NCI-H446 treated with DMSO at 0.1 percent for 48 hours (cell line): ENCODE results near the gene STX5.
"Not testable (repeated sequence)": the region's sequence is repeated elsewhere in the genome, so short reads cannot be mapped to it uniquely, and the experiment has no call there.

Source experiments
- DNase-seq: peaks from one replicate; lab custom pipeline; 2025; lab: John Stamatoyannopoulos, UW

STX5 gene

DNA sequence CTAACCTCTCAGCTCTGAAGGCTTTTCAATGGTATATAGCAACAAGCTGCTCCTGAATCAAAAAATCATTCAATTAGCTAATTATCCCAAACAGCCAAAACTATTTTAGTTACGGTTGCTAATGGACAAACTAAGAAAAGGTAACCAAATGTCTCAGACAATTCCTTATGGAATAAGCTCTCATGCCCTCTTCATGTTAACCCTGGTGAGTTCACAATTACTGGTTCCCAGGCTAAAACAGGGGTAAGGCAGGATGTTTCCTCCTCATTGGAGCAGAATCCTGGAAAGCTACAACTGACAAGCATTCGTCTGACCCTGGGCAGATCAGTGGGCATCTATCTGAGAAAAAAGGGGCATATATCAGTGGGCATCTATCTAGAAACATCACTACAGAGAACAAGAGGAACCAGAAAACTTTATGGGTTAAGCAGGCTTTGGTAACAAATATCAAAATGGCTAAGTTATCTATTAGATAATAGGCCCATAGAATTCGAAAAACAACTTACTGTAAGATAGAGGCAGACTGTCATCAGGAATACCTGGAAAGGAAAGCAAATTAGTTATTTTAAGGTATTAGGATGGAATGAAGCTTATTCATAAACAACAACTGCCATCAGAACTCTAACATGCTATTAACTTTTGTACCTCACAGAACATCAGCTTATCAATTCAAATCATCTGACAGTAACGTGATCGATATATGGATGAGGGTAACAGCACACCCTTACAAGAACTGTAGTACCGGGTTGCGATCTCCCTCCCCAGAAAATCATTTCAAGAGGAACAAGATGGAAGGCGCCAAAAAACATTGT is 22.4 kb upstream of the STX5 start:
- no peak for DNase-seq

DNA sequence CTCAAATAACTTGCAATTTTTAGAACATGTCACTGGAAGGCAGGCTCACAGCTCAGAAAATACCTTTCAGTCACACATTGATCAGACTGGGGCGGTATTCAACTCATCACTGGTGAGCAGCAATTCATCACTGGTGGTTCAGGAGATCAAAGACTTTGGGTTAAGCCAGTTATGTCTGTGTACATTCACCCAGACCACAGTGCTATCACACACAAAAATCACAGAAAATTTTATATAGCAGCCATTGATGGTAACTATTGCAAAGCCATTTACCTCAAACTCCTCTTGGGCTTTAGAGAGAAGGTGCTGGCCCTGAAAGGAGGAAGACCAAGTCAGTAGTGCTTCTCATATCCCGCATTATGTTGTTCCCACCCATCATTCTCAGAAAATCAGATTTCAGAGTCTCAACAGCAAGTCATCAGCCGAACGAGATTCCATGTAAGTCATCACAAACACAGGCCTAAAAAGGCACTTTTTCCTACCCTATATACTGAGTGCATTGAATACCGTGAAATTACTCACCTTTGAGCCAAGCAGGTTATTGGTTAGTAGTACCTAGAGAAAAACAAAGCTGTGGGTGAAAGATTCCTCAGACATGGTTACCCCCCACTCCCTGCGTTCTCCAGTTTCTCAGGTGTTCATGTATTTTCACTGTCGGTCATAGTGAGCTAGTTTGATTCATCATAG is 21.6 kb upstream of the STX5 start:
- DNase-seq, result no peak

DNA sequence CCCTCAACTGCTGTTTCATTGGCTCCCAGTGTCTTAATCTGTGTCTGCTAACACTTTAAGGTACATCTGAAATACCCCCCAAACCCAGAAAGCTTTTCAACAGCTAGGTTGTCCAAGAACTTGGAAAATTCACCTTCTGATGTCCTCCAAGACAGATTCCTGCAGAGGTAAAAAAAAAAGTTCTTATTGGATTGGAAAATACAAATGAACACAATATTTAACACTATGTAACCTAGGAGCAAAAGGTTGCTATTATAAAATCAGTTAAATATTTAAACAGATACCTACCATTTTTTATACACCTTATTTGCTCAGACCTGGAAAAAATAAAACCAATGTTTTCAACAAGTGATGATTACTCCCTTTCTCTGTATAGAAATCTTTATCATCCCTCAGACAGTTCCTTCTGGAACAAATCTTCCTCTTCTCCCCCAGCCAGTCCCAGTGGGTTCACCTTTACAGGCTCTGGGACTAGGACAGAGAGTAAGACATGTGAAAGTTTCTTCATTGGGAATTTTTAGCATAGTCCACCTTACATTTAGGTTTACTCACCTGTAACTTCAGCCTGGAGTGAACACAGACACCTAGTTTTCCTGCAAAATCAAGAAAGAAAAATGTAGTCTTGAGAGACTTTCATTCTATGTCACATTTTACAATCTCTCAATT is 20.8 kb upstream of the STX5 start:
- no peak for DNase-seq

DNA sequence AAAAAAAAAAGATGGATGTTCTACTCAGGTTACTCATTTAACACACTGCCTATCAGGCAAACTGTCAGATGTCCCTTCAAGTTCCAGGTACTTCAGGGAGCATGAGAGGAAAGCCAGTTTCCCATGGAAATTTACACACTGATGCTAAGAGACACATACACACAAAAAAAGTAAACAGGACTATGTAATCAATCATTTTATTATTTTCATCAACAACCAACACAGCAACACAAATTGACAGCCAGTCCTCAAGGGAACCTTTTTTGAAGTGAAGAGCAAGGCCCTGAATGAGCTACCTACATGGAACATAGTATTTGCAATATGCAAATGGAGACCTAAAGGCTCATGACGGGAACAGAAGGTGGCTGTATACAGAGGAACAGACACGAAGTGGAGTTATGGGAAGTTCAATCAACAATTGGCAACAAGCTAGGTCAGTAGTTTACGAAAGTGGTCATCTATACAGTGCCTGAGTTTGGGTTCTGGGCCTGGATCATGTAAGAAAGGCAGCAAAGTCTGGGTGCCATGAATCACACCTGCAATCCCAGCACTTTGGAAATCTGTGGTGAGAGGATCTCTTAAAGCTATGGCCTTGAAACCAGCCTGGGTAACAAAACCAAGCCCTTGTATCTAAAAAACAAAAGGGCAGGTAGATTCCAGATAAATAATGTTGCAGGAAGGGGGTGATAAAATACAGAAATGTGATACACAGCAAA is 20.1 kb upstream of the STX5 start:
- DNase-seq, result no peak

DNA sequence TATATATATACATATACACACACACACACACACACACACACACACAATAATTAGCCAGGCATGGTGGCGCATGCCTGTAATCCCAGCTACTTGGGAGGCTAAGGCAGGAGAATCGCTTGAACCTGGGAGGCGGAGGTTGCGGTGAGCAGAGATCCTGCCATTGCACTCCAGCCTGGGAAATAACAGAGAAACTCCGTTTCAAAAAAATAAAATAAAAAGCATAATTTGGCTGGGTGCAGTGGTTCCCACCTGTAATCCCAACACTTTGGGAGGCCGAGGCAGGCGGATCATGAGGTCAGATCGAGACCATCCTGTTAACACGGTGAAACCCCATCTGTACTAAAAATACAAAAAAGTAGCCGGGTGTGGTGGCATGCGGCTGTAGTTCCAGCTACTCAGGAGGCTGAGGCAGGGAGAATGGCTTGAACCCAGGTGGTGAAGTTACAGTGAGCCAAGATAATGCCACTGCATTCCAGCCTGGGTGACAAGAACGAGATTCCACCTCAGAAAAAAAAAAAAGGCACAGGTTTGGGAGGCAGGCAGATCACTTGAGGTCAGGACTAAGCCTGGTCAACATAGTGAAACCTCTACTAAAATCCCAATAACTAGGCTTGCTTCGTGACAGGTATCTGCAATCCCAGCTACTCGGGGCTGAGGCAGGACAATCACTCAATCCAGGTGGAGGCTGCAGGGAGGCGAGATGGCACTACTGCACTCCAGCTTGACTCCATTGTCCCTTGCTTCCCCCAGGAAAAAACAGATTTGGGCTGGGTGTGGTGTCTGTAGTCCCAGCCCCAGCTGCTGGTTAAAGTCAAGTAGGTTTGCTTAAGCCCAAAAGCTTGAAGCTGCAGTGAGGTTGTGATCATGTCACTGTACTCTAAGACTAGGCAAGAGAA is 19.3 kb upstream of the STX5 start:
- no peak for DNase-seq

DNA sequence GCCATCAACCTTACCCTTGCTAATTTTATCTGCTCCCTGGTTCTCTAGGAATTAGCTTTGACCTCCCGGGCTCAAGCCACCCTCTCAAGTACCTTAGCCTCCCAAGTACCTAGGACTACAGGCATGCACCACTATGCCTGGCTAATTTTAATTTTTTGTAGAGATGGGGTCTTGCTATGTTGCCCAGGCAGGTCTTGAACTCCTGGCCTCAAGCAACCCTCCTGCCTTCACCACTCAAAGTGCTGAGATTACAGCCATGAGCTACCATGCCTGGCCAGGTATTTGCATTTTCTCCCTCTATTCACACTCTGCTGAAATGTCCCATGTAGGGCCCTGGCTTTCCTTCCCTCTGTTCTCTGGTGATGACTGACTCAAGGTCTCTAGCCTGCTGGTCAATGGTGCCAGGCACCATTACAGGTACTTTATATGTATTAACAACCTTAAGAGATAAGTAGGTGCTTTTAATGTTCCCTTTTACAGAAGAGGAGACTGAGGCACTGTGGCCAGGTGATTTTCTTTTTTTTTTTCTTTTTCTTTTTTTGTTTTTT is 16.0 kb upstream of the STX5 start:
- no peak for DNase-seq

DNA sequence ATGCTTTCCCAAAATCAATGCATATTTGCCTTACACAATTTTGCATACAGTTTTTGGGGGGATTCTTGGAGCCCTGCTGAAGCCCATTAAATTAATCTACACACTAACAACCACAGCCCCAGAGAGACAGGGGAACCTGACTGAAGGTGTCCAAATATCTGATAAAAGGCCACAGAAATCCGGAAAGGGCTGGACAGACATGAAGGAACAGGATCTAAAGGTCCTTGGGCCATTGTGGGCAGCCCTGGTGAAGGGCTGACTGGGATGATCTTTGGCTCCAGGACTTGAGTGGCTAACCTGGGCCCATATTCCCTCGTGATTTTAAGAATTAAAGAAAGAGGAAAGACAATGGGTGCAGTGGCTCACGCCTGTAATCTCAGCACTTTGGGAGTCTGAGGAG is 14.3 kb upstream of the STX5 start:
- no peak for DNase-seq

DNA sequence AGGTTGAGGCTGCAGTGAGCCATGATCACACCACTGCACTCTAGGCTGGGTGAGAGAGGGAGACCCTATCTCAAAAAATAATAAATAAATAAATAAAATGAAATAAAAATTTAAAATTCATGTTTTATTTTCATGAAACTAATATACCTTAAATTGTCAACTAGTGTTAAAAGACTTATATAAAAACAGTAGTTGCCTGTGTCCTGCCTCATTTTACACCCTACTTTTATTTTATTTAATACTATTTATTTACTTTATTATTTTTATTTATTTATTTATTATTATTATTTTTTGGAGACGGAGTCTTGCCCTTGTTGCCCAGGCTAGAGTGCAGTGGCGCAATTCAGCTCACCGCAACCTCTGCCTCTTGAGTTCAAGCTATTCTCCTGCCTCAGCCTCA is 12.3 kb upstream of the STX5 start:
- no peak for DNase-seq

DNA sequence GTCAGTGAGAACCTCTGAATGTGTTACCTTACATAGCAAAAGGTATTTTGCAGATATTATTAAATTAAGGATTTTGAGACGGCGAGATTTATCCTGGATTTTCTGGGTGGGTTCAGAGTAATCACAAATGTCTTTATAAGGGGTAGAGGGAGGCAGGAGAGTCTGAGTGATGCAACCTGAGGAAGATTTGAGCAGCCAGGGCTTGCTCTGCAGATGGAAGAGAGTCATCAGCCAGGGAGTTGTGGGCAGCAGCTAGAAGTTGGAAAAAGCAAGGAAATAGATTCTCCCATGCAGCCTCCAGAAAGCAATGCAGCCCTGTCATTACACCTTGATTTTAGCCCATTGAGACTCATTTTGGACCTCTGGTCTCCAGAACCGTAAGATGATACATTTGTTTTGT is 11.6 kb upstream of the STX5 start:
- DNase-seq, result no peak

DNA sequence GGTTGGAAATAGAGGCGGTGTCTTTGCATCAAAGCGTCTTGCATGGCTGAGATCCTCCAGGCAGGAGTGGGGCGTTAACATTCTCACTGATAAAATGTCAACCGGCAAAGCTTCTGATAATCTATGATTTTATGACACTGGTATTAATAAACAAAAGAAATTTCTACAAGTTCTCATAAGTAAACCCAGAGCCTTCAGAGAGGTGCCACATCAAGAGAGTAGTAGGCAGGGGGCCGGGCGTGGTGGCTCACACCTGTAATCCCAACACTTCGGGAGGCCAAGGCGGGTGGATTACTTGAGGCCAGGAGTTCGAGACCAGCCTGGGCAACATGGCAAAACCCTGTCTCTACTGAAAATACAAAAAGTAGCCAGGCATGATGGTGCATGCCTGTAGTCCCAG is 11.0 kb upstream of the STX5 start:
- DNase-seq, result not testable (repeated sequence)

DNA sequence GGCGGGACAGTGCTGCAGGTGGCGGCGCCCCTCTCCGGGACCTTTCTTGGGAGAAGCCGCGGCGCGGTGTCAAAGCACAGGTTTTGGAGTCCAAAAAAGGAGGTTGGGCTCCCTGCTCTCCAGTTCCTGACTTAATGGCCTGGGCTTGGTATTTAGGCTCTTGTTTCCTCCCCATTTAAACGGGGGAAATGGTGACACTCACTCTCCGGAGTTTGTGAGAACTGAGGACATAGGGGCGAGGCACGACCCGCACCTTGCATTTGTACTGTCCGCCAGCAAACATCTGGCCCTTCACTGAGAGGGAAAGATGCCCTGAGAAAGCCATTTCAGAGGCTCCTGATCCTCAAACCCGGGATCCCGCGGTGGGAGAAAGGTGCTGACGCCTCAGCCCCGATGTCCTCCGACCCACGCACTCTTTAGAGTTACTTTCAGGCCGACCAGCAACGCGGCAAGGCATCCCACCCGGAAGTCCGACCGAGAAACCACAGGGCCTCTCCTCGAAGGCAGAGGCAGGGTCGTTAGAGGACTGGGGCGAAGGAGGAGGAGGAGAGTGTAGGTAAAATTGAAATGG is 10.4 kb upstream of the STX5 start:
- DNase-seq, result no peak

DNA sequence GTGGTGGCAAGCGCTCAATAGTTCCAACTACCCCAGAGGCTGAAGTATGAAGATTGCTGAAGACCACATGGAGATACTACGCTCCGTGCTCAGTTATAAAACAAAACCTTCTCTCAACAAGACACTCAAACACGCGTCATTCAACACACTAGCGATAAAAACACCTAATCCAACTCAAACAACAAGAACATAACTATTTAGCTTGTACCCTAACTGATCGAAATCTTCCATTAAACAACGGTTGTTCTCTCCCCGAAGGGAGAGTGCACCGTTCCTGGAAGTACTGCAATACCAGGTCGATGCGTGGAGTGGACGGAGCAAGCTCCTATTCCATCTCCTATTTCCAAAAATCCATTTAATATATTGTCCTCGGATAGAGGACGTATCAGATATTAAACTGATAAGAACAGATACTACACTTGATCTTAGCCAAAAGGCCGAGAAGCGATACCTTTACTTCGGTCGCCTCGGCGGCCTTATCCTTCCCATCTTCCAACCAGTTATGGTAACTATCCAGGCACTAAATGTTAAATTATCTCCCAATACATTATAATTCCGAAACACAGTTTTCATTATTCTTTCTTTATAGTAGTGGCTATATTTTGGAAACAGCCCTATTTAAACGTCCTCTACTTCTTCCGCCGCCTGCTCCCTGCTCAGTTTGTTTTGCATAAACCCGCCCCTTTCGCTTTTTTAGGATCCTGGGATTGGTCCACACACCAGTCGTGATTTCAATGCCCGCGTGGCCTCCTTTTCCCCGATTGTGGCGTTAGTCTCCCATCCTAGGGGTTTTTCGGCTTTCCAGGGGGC is 9.7 kb upstream of the STX5 start:
- DNase-seq, result peak; percentile 100

DNA sequence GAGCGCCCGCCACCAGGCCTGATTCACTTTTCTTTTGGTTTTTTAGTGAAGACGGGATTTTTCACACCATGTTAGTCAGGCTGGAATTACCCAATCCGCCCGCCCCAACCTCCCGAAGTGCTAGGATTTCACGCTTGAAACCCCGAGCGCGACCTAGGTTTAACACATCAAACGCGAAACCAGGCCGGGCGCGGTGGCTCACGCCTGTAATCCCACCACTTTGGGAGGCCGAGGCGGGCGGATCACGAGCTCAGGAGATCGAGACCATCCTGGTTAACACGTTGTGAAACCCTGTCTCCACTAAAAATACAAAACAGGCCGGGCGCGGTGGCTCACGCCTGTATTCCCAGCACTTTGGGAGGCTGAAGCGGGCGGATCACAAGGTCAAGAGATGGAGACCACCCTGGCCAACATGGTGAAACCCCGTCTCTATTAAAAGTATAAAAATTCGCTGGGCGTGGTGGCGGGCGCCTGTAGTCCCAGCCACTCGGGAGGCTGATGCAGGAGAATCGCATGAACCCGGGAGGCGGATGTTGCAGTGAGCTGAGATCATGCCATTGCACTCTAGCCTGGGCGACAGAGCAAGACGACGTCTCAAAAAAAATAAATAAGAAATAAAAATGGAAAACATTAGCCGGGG is 9.0 kb upstream of the STX5 start:
- DNase-seq, result peak; percentile 99

DNA sequence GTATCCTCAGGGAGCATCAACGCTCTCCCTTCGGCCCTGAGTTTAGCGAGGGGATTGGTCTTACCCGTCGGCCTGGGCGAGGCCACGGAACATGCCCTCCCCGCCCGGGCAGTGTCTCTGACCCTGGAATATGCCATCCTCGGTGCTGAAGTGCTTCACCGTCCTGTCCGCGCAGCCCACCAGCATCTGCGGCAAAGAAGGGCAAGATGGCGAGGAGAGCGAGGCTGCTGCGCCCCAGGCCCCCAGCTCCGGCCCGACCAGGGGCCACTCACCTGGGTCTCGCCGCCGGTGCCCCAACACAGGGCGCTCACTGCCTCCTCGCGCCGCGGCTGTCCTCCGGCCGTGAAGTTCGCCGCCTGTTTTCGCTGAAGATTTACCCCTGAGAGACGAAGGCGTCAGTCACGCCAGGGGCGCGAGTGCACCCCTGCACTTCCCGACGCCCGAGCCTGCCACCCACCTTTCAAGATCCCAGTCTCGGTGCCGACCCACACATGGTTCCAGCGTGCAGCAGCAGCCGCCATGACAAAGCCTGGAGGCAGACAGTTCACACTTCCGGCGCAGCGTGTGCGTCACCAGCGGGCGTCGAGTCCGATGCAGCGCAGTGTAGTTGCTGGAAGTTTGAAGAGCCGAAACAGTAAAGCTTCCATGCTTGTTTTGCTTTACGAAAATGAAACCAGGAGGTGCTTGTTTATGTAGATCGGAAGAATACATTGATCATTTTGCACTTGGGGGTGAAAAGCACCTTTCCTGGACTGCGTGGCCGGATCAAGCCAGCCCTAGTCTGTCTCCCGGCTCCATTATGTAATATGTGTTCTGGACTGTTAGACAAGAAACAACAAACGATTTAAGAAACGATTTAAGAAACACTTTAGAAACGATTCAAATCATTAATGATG is 7.4 kb upstream of the STX5 start, which contains the start of gene WDR74:
Gene WDR74 (minus strand): TSS at position 541 of the 896 bp plus-strand sequence. CDS start 20 bp downstream, at position 521.
- peak; percentile 83 for DNase-seq

DNA sequence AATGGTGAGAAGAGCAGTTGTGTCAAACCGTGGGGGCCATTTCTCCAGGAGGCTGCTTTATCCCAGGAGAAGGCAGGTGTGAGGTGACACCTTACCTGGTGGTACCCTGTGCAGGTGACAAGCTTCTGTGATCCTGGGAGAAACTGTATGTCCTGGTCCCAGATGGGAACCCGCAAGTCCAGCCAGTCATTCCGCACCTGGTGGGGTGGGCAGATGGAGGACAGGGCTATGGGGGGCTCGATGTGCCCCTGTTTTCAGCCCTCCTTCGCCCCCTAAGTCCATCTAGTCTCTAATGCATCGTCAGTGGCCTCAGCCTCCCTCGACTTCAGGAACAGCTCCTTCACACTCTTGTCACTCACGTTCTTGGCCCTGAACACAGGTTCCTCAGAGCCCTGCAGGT is 3.5 kb upstream of the STX5 start:
- DNase-seq, result no peak

DNA sequence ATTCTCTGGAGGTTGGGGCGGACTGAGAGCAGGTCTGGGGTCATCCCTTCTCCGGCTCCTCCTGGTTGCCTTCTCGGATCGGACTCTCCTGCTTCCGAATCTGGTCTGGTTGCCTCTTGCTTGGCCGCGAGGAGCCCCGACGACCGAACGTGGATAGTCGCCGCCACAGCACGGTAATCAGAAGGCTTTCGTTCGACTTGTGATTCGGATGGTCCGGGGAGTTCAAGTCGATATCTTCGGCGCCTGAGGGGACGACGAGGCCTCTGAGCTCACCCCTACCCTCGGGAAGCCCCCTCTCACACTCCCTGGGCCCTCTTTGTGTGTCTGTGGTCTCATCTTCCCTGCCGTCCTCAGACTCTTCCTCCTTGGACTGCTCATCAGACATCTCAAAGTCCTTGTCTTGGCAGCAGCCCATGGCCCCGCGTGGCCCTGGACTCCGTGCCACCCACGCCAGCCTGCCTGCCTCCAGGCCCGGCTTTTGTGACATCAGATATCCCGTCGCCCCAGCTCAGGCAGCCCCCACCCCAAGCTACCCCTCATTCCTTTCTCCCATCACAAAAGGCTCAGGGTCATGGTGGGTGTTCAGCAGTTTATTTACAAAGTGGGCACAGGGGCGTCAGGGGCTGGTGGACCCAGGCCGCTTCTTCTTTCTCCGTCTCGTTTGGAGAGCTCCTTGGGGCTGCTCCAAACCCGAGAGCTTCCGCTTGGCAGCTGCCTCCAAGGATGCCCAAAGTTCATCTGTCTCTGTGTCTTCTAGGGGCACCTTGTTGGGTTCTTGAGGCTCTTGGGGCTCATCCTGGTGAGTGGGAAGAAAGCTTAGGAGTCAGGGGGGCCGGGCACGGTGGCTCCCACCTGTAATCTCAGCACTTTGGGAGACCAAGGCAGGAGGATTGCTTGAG is 734 bp upstream of the STX5 start, which contains the start of gene TEX54:
Gene TEX54 (minus strand): TSS at position 506 of the 899 bp plus-strand sequence.
- DNase-seq, result no peak

DNA sequence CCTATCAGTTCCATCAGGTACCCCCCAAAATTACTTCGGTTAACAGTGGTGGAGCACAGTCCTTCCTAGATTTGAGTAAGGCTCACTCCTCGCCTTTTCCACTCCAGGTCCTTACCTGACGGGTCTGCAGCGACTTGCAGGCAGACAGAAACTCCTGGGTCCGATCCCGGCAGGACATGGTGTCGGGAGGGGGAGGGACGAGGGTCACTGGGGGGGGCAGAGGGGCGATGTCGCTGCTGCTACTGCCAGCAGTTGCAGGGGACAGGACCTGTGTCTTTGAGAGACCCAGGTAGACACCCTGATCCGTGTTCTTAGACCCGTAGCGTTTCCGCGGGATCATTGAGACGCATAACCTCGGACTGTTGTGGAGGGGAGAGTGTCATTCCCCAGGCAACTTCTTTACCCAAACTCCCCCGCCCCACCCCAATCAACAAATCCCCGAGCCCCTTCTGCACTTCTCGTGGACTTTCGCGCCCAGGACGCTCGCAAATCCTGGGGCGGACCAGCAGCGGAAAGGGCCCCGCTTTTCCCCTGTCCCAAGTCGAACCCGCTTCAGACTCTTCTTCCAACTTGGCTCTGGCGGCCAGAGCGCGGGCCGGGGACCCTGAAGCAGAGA is 839 bp downstream of the STX5 start:
- no peak for DNase-seq
